HG03442 (cell line): Measurements from ENCODE around the gene HNF4A.
"Not testable (repeated sequence)": the region's sequence is repeated elsewhere in the genome, so short reads cannot be mapped to it uniquely, and the experiment has no call there.

Experiments
- ATAC-seq: cut with Tn5 transposase; IDR thresholded peaks from one replicate; pipeline ENCODE4 v1.9.1; 2021; ENCODE audit warnings: mild to moderate bottlenecking, moderate library complexity; ENCODE audit not compliant: unreplicated experiment

The HNF4A gene

GRCh38 chr20:44461142-44461802 is 105.8 kb downstream of the HNF4A start:
- no peak for ATAC-seq

- no peak for ATAC-seq
These were observed 106.3 kb downstream of the HNF4A start for GRCh38 chr20:44461803-44462174.

- ATAC-seq: no peak
These were observed 108.0 kb downstream of the HNF4A start for GRCh38 chr20:44463466-44463865.

- no peak for ATAC-seq
These were observed 109.0 kb downstream of the HNF4A start for GRCh38 chr20:44464514-44464913.

- ATAC-seq: no peak
These were observed 109.6 kb downstream of the HNF4A start for GRCh38 chr20:44465001-44465560.

GRCh38 chr20:44467289-44467883 is 111.9 kb downstream of the HNF4A start:
- no peak for ATAC-seq

GRCh38 chr20:44468044-44468782 is 112.7 kb downstream of the HNF4A start:
- no peak for ATAC-seq

- ATAC-seq: no peak
These were observed 114.8 kb downstream of the HNF4A start for GRCh38 chr20:44470327-44470726.

- ATAC-seq: no peak
These were observed 116.0 kb downstream of the HNF4A start for GRCh38 chr20:44471481-44471882.

- ATAC-seq: not testable (repeated sequence)
These were observed 116.8 kb downstream of the HNF4A start for GRCh38 chr20:44472283-44472682.

- ATAC-seq: no peak
These were observed 119.8 kb downstream of the HNF4A start for GRCh38 chr20:44475372-44475693.

GRCh38 chr20:44475694-44476560 is 120.4 kb downstream of the HNF4A start, which contains the start of gene TTPAL:
TTPAL (plus strand) TSS chr20:44475874; CDS start chr20:44480000, 4,126 bp downstream.
- peak; percentile 91 for ATAC-seq

- ATAC-seq: no peak
These were observed 121.7 kb downstream of the HNF4A start for GRCh38 chr20:44477151-44477550.

GRCh38 chr20:44478206-44478605 is 122.7 kb downstream of the HNF4A start:
- no peak for ATAC-seq

- ATAC-seq: no peak
These were observed 124.1 kb downstream of the HNF4A start for GRCh38 chr20:44479643-44480042.

- ATAC-seq: no peak
These were observed 124.6 kb downstream of the HNF4A start for GRCh38 chr20:44480097-44480496.

GRCh38 chr20:44481719-44482416 is 126.4 kb downstream of the HNF4A start:
- no peak for ATAC-seq

GRCh38 chr20:44483112-44483511 is 127.6 kb downstream of the HNF4A start:
- ATAC-seq: no peak
